Ramos (cell line): ENCODE measurements around the gene ATP11A.
"Not testable (repeated sequence)": the region's sequence is repeated elsewhere in the genome, so short reads cannot be mapped to it uniquely, and the experiment has no call there.

ENCODE experiments used
- in situ Hi-C: fragments of 300-500 bp; cut with MboI; formaldehyde crosslinking; loops from one replicate; pipeline ENCODE4 v1.14.3; 2022; ENCODE audit warnings: low sequenced_read_pairs; ENCODE audit not compliant: unreplicated experiment

Gene ATP11A

GRCh38 chr13:112706171-112706570, 16.3 kb downstream of the ATP11A start:
- in situ Hi-C loops: no loop called here

DNA sequence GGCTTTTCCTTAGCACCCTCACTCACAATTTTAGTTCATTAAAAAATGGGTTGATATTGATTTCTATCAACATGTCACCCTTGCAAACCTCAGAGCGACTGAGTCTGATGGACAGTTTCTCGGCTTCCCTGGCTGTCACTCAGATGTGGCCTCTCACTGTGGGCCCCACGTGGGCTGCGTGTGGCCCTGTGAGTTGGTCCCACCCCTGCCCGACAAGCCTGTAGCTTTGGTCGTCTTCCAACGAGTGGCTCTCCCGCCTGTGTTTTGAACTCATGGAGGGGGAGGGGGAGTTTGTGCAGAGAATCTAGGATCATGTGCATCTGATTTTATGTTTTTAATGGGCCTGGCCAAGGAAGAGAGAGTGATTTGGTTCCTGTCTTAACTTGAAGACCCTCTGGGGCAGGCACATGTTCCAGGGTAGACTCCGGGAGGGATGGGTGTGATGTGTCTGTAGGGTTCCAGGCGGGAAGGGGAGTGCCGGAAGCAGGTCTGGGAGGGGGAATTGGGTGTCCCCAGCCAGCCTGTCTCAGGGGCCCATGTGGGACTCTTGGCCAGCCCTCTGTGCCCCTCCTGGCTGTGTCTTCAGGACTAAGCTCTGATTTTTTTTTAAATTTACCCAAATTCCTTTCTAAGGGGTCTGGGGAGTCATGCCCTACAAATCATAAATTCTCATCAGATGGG, 18.9 kb downstream of the ATP11A start:
- in situ Hi-C loops: no loop called here

GRCh38 chr13:112709316-112709715, 19.5 kb downstream of the ATP11A start:
- in situ Hi-C loops: not testable (repeated sequence)

- in situ Hi-C loops: no loop called here
These were observed 20.3 kb downstream of the ATP11A start for GRCh38 chr13:112709825-112710783.

DNA sequence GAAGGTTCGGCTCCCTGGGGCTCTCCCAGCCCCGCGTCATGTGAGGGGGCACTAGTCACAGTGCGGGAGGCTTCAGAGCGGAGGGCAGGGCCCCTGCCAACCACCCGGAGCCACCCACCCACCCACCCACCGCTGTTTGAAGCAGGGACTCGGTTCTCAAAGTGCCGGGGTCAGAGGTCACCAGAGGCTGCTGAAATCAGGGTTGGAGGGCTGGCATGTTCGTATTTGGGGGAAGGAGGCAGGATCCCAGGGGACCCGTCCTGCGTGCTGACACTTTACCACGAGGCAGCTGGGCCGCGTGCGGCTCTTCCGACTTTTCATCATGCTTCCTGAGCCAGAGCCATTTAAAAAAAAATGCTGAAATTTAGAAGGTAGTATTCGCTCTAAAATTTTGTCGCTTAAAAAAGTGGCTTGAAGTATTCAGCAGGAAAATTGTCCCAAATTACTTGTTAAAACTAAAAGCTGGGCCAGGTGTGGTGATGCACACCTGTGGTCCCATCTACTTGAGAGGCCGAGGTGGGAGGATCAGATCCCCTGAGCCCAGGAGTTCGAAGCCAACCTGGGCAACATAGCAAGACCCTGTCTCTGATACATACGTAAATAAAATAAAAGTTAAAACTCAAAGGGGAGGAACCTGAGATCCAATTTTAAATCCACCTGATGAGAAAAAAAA, 21.2 kb downstream of the ATP11A start:
- in situ Hi-C loops: no loop called here

- in situ Hi-C loops: no loop called here
These were observed 21.9 kb downstream of the ATP11A start for GRCh38 chr13:112711528-112712265.

- in situ Hi-C loops: no loop called here
These were observed 22.8 kb downstream of the ATP11A start for GRCh38 chr13:112712451-112713207.

GRCh38 chr13:112713517-112714253, 23.8 kb downstream of the ATP11A start:
- in situ Hi-C loops: no loop called here

DNA sequence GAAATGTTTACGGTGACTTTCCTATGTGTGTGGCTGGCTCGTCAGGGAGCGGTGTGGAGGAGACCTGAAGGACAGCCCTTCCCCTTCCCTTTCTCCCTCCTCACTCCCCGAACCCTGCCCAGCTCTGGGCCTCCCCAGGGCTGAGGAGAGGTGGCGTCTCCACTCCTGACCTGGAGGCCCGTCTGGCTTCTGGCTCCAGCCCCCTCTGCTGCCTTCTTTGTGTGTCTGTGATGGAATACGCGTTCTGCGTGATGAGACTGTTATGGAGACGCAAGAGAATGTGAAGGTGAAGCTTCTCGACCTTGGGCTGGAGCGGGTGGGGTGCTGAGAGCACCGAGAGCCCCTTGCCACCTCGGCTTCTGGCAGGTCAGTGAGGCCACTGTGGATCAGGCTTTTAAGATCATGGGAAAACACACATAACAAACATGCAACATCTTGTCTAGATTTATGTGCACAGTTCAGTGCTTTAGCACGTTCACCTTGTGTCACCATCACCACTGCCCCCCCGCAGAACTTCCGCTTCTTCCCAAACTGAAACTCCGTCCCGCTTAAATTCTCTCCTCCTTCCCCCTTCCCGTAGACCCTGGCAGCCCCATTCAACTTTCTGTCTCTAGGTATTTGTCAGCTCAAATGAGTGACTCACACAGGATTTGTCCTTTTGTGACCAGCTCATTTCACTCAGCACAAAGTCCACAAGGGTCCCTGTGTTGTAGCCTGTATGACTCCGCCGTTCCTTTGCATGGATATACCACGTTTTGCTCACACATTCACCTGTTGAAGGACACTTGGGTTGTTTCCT, 24.7 kb downstream of the ATP11A start:
- in situ Hi-C loops: no loop called here

GRCh38 chr13:112715210-112715609, 25.4 kb downstream of the ATP11A start:
- in situ Hi-C loops: no loop called here

- in situ Hi-C loops: no loop called here
These were observed 26.1 kb downstream of the ATP11A start for GRCh38 chr13:112715715-112716460.

DNA sequence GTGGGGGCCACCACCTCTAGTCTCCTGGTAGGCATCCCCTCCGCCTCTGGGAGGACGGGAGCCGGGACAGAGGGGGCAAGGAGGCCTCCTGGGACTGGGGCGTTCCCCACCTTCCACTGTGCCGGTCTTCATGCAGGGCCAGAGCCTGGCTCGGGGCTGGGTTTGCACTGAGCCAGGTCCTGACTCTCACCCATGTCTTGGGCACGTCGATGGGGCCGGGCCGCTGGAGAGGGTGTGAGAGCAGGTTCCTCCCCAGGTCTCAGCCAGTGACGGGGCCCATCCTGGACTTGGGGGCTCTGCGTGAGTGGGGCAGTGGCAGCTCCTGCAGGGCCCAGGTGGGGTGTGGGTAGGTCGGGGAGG, 26.6 kb downstream of the ATP11A start:
- in situ Hi-C loops: no loop called here

- in situ Hi-C loops: no loop called here
These were observed 27.1 kb downstream of the ATP11A start for GRCh38 chr13:112716841-112717520.

DNA sequence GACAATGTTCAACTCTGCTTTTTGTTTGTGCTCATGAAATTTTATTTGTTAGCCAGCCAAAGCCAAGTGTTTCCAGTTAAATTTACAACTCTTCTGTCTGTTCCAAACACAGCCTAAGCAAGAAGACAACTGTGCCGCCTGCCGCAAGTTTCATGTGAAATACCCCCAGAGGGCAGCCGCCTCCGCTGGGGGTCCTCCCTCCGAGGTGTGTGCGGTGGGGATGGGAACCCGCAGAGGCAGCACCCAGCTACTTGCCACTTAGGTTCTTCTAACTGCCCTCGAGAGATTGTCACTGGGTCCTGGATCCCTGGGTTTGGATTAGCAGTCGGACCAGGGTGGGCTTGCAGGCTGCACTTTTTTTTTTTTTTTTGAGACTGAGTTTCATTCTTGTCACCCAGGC, 28.5 kb downstream of the ATP11A start:
- in situ Hi-C loops: no loop called here

DNA sequence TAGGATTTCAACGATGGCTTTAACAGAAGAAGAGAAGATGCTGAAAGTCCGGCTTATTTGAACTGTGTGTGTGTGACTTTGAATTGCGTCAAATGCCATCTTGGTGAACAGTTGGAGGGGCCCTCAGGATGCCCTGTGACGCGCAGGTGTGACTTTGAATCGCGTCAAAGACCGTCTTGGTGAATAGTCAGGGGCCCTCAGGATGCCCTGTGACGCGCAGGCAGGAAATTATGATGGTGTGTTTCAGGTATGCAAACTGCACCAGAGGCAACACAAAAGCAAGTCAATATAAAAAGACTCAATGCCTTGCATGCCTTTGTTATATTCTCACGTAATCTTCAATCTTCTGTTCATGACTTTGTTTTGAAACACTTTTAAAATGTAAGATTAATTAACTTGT, 29.2 kb downstream of the ATP11A start:
- in situ Hi-C loops: no loop called here

DNA sequence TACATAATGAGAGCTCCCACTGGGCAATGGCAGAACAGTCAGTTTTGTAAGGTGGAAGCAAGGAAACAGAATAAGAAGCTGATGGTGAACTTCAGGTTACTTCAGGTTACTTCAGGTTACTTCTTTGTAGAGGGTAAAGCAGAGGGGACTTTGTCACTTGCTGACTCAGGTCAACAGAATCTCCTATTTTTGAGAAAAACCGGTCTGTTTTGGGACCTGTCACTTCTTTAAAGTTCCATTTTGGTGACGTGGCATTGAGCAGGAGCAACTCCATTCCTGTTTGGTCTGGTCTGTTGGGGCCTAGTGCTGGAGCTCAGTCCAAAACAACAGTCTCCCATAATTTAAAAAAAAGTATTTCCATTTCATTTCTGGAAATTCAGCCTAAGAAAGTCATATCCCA, 29.7 kb downstream of the ATP11A start:
- in situ Hi-C loops: no loop called here

DNA sequence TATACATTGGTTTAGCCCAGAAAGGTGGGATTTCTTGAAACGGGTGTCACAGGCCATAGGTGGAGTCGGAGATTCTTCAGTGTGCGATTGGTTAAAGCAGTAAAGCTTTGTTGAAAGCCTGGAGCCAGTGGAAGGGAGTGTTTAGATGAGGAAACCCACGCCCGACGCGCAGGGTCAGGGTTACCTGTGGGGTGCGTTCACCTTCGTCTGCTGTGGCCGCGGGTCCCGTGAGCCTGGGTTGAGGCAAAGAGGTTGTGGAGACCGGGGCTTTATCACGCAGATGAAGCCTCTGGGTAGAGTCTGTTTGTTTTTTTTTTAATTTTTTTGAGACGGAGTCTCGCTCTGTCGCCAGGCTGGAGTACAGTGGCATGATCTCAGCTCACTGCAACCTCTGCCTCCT, 30.4 kb downstream of the ATP11A start:
- in situ Hi-C loops: no loop called here
